ENCODE results near the gene LRRC9. TPM values are rescaled to one million over a fixed set of nuclear protein-coding genes. Genes with fewer than 3 reads are reported as not detected.
"Not testable (repeated sequence)": the region's sequence is repeated elsewhere in the genome, so short reads cannot be mapped to it uniquely, and the experiment has no call there.

LRRC9 gene
- total RNA-seq, 4 donors from 2014 or later: under 0.01 to 0.11 TPM; not detected in 2

- no peak for DNase-seq
- Histone ChIP-seq H3K9me3 (no peaks in the 10 kb centered on the region), H3K27me3 (no peaks in the 10 kb centered on the region), H3K36me3 (no peaks in the 10 kb centered on the region), H3K27ac (no peak overlapping the region), H3K4me1 (no peaks in the 10 kb centered on the region), H3K4me3 (replicated peaks in 1 of 3) (no peak overlapping the region)
- TF ChIP-seq CTCF (IDR thresholded peaks at IDR 0.05) (no peak), POLR2A (IDR thresholded peaks at IDR 0.05) (no peak)
- 86 to 89% methylated on average over 2 of the region's 2 CpGs for WGBS, 2 donors
- intact Hi-C loops (cut with DNase I): no loop called here
Observed at GRCh38 chr14:59925797-59926196, 5.9 kb downstream of the LRRC9 start.

- no peak overlapping the region for H3K27ac ChIP-seq
- H3K9me3 ChIP-seq: no peaks in the 10 kb centered on the region
- no peaks in the 10 kb centered on the region for H3K4me1 ChIP-seq
- H3K36me3 ChIP-seq: no peaks in the 10 kb centered on the region
- 91 to 95% methylated on average over 1 of the region's 1 CpG for WGBS, 2 donors
- no peak for DNase-seq
- intact Hi-C loops (cut with DNase I): no loop called here
- no peaks in the 10 kb centered on the region for H3K27me3 ChIP-seq
- no peak for TF ChIP-seq POLR2A (IDR thresholded peaks at IDR 0.05)
- TF ChIP-seq CTCF (IDR thresholded peaks at IDR 0.05): no peak
- H3K4me3 ChIP-seq (replicated peaks in 1 of 3): no peak overlapping the region
Observed at GRCh38 chr14:59926534-59926933, 6.6 kb downstream of the LRRC9 start.

- Histone ChIP-seq H3K4me3 (replicated peaks in 1 of 3) (no peak overlapping the region), H3K27ac (no peak overlapping the region), H3K4me1 (no peaks in the 10 kb centered on the region), H3K9me3 (no peaks in the 10 kb centered on the region), H3K27me3 (no peaks in the 10 kb centered on the region), H3K36me3 (no peaks in the 10 kb centered on the region)
- intact Hi-C loops (cut with DNase I): no loop called here
- TF ChIP-seq POLR2A (IDR thresholded peaks at IDR 0.05) (no peak), CTCF (IDR thresholded peaks at IDR 0.05) (no peak)
- WGBS, 2 donors: 82 to 85% methylated on average over 1 of the region's 1 CpG
- DNase-seq: no peak
Observed at GRCh38 chr14:59931237-59931636, 11.3 kb downstream of the LRRC9 start.

- intact Hi-C loops (cut with DNase I): no loop called here
- Histone ChIP-seq H3K36me3 (no peaks in the 10 kb centered on the region), H3K27me3 (no peaks in the 10 kb centered on the region), H3K9me3 (no peaks in the 10 kb centered on the region), H3K4me3 (replicated peaks in 1 of 3) (no peak overlapping the region), H3K27ac (no peak overlapping the region), H3K4me1 (no peaks in the 10 kb centered on the region)
- no peak for DNase-seq
- no peak for TF ChIP-seq POLR2A (IDR thresholded peaks at IDR 0.05)
- TF ChIP-seq CTCF (IDR thresholded peaks at IDR 0.05): no peak
- 72 to 77% methylated on average over 1 of the region's 1 CpG for WGBS, 2 donors
Observed at GRCh38 chr14:59936145-59936544, 16.2 kb downstream of the LRRC9 start.

- no peaks in the 10 kb centered on the region for H3K27me3 ChIP-seq
- WGBS, 2 donors: 75 to 81% methylated on average over 3 of the region's 3 CpGs
- DNase-seq: no peak
- H3K27ac ChIP-seq: no peak overlapping the region
- H3K4me3 ChIP-seq (replicated peaks in 1 of 3): no peak overlapping the region
- H3K36me3 ChIP-seq: no peaks in the 10 kb centered on the region
- TF ChIP-seq CTCF (IDR thresholded peaks at IDR 0.05) (no peak), POLR2A (IDR thresholded peaks at IDR 0.05) (no peak)
- no peaks in the 10 kb centered on the region for H3K9me3 ChIP-seq
- no peaks in the 10 kb centered on the region for H3K4me1 ChIP-seq
- intact Hi-C loops (cut with DNase I): no loop called here
Observed at GRCh38 chr14:59939828-59940227, 19.9 kb downstream of the LRRC9 start.

- H3K36me3 ChIP-seq; H3K9me3 ChIP-seq; H3K4me3 ChIP-seq (replicated peaks in 1 of 3); H3K27me3 ChIP-seq; DNase-seq; H3K4me1 ChIP-seq; H3K27ac ChIP-seq; intact Hi-C loops (cut with DNase I): not testable (repeated sequence)
- 91 to 93% methylated on average over 10 of the region's 10 CpGs for WGBS, 2 donors
Observed at GRCh38 chr14:59942296-59942862, 22.4 kb downstream of the LRRC9 start.
